Measurements from ENCODE around the gene PARD3.
A peak's percentile ranks its signal among the peaks of the same experiment; 100 is the strongest.
"Not testable (repeated sequence)": the region's sequence is repeated elsewhere in the genome, so short reads cannot be mapped to it uniquely, and the experiment has no call there.

Gene PARD3

DNA sequence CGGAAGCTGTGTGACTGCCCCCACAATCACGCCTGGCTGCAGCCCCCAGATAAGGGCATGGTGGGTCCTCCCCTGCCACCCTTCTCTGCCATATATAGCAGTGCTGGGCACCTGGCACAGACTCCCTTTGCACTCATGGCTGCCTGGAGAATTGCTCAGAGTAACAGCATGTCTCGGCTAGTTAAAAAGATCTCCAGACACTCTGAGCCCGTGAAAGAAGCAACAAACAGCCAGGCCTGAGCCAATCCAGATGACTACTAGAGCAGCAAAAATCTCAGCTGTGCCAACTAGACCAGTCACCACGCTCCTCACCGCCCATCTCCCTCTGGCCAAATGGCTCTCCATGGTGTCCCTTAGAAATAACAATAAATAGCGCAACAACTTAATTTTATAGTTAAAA lies 71.3 kb downstream of the PARD3 start:
- Histone ChIP-seq H3K4me1 (ENCODE audit: control insufficient read depth, insufficient read depth, low read length, poor library complexity, severe bottlenecking) (peaks cover 14% of the 10 kb centered on the region), H3K36me3 (ENCODE audit: control insufficient read depth, insufficient read depth, low read length) (peaks cover 4% of the 10 kb centered on the region), H3K27ac (ENCODE audit: low read depth, low read length, severe bottlenecking) (no peak overlapping the region), H3K9me3 (ENCODE audit: control insufficient read depth, low read length) (no peaks in the 10 kb centered on the region), H3K4me3 (ENCODE audit: extremely low read depth, insufficient read depth, low read length, poor library complexity, severe bottlenecking) (no peak overlapping the region)
- 75 to 88% methylated on average over 4 to 5 of the region's 7 CpGs for WGBS, 2 experiments (ENCODE audit: insufficient coverage in 2 of 2)

DNA sequence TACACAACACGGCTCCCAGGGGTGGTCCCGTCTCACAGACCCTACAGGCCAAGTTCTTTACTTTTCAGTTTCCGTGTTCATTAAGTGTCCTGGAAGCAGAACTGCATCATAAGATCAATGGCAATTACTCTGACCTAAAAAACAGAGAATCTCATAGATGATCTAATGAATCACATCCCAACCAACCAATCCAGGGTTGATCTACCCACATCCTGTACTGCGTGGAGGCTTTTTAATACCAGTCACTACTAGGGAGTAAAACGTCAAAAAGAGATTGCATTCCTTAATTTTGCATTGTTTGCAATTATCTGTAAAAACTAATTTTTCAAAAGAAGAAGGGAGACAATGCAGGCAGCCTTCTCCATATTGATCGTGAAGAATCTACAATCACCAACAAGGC lies 72.6 kb downstream of the PARD3 start:
- Histone ChIP-seq H3K27ac (ENCODE audit: low read depth, low read length, severe bottlenecking) (no peak overlapping the region), H3K36me3 (ENCODE audit: control insufficient read depth, insufficient read depth, low read length) (peaks cover 4% of the 10 kb centered on the region), H3K4me3 (ENCODE audit: extremely low read depth, insufficient read depth, low read length, poor library complexity, severe bottlenecking) (no peak overlapping the region), H3K4me1 (ENCODE audit: control insufficient read depth, insufficient read depth, low read length, poor library complexity, severe bottlenecking) (peaks cover 14% of the 10 kb centered on the region), H3K9me3 (ENCODE audit: control insufficient read depth, low read length) (no peaks in the 10 kb centered on the region)
- 94 to 97% methylated on average over 3 to 5 of the region's 6 CpGs for WGBS, 2 experiments (ENCODE audit: insufficient coverage in 2 of 2)

DNA sequence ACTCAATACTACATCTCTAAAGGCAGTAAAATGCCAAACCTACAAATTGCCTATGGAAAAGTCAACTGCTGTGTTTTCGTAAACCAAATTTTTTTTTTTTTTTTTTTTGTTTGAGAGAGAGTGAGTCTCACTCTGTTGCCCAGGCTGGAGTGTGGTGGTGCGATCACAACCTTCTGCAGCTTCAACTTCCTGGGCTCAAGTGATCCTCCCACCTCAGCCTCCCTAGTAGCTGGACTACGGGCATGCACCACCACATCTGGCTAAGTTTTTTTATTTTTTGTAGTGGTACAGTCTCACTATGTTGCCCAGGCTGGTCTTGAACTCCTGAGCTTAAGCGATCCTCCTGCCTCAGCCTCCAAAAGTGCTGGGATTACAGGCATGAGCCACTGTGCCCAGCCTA lies 74.0 kb downstream of the PARD3 start:
- WGBS, 2 experiments (ENCODE audit: insufficient coverage in 2 of 2): 83 to 100% methylated on average over 1 to 2 of the region's 4 CpGs

GRCh38 chr10:34740321-34740720 lies 74.8 kb downstream of the PARD3 start:
- 40 to 44% methylated on average over 3 to 4 of the region's 5 CpGs for WGBS, 2 experiments (ENCODE audit: insufficient coverage in 2 of 2)
- H3K4me1 ChIP-seq (ENCODE audit: control insufficient read depth, insufficient read depth, low read length, poor library complexity, severe bottlenecking): peaks cover 14% of the 10 kb centered on the region
- H3K27ac ChIP-seq (ENCODE audit: low read depth, low read length, severe bottlenecking): peak overlapping the region; percentile 70
- no peak overlapping the region for H3K4me3 ChIP-seq (ENCODE audit: extremely low read depth, insufficient read depth, low read length, poor library complexity, severe bottlenecking)
- no peaks in the 10 kb centered on the region for H3K9me3 ChIP-seq (ENCODE audit: control insufficient read depth, low read length)
- peaks cover 4% of the 10 kb centered on the region for H3K36me3 ChIP-seq (ENCODE audit: control insufficient read depth, insufficient read depth, low read length)

More for the DNA sequence above, 74.0 kb downstream of the PARD3 start:
- H3K36me3 ChIP-seq (ENCODE audit: control insufficient read depth, insufficient read depth, low read length); H3K9me3 ChIP-seq (ENCODE audit: control insufficient read depth, low read length); H3K27ac ChIP-seq (ENCODE audit: low read depth, low read length, severe bottlenecking); H3K4me3 ChIP-seq (ENCODE audit: extremely low read depth, insufficient read depth, low read length, poor library complexity, severe bottlenecking): not testable (repeated sequence)
- peaks cover 14% of the 10 kb centered on the region for H3K4me1 ChIP-seq (ENCODE audit: control insufficient read depth, insufficient read depth, low read length, poor library complexity, severe bottlenecking)

DNA sequence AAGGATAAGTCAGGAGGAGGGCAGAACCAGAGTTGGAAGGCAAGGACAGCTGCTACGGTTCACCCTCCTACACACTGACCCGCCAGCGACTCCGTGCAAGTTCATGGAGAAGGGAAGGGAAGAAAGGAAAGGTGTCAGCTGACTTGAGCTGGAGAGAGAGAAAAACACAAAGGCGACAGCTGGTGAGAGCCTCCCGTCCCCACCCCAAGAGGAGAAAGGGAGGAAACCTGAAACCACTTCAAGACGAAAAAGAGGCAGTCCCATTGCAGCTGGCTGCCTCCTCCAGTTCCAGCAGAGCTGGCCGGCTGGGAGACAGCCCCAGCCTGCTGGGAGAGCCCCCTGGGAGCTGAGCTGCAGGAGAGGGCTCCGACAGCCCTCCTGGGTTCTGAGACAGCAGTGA lies 75.2 kb downstream of the PARD3 start:
- peaks cover 4% of the 10 kb centered on the region for H3K36me3 ChIP-seq (ENCODE audit: control insufficient read depth, insufficient read depth, low read length)
- WGBS, 2 experiments (ENCODE audit: insufficient coverage in 2 of 2): 0% methylated on average over 1 to 5 of the region's 9 CpGs
- H3K27ac ChIP-seq (ENCODE audit: low read depth, low read length, severe bottlenecking): peak overlapping the region; percentile 70
- H3K9me3 ChIP-seq (ENCODE audit: control insufficient read depth, low read length): no peaks in the 10 kb centered on the region
- H3K4me3 ChIP-seq (ENCODE audit: extremely low read depth, insufficient read depth, low read length, poor library complexity, severe bottlenecking): no peak overlapping the region
- peaks cover 14% of the 10 kb centered on the region for H3K4me1 ChIP-seq (ENCODE audit: control insufficient read depth, insufficient read depth, low read length, poor library complexity, severe bottlenecking)

GRCh38 chr10:34737772-34738169 lies 77.3 kb downstream of the PARD3 start:
- Histone ChIP-seq H3K4me1 (ENCODE audit: control insufficient read depth, insufficient read depth, low read length, poor library complexity, severe bottlenecking) (peaks cover 19% of the 10 kb centered on the region), H3K4me3 (ENCODE audit: extremely low read depth, insufficient read depth, low read length, poor library complexity, severe bottlenecking) (no peak overlapping the region), H3K9me3 (ENCODE audit: control insufficient read depth, low read length) (no peaks in the 10 kb centered on the region), H3K27ac (ENCODE audit: low read depth, low read length, severe bottlenecking) (no peak overlapping the region), H3K36me3 (ENCODE audit: control insufficient read depth, insufficient read depth, low read length) (peaks cover 4% of the 10 kb centered on the region)
- 92 to 96% methylated on average over 6 to 7 of the region's 7 CpGs for WGBS, 2 experiments (ENCODE audit: insufficient coverage in 2 of 2)

- no peak overlapping the region for H3K4me3 ChIP-seq (ENCODE audit: extremely low read depth, insufficient read depth, low read length, poor library complexity, severe bottlenecking)
- H3K36me3 ChIP-seq (ENCODE audit: control insufficient read depth, insufficient read depth, low read length): peaks cover 3% of the 10 kb centered on the region
- WGBS, 2 experiments (ENCODE audit: insufficient coverage in 2 of 2): 65 to 84% methylated on average over 8 of the region's 12 CpGs
- H3K9me3 ChIP-seq (ENCODE audit: control insufficient read depth, low read length): no peaks in the 10 kb centered on the region
- no peak overlapping the region for H3K27ac ChIP-seq (ENCODE audit: low read depth, low read length, severe bottlenecking)
- H3K4me1 ChIP-seq (ENCODE audit: control insufficient read depth, insufficient read depth, low read length, poor library complexity, severe bottlenecking): peaks cover 18% of the 10 kb centered on the region
These were observed 77.9 kb downstream of the PARD3 start for GRCh38 chr10:34736976-34737771.

DNA sequence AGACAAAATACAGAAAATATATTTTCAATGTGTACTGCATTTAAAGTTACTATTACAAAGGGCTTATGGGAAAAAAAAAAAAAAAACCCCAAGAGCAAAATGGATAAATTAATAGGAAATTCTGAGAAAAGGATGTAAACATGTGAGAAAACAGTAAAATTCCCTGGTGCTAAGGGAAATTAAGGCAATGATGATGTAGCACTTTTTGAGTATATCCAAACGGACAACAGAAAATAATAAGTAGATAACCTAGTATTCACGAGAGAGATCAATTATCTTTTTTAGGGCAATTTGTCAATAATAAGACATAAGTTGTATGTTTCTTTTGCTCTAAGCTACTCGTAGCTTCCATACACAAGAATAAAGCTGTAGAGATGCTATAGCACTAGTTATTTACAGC lies 80.2 kb downstream of the PARD3 start:
- Histone ChIP-seq H3K9me3 (ENCODE audit: control insufficient read depth, low read length) (no peaks in the 10 kb centered on the region), H3K4me3 (ENCODE audit: extremely low read depth, insufficient read depth, low read length, poor library complexity, severe bottlenecking) (no peak overlapping the region), H3K36me3 (ENCODE audit: control insufficient read depth, insufficient read depth, low read length) (no peaks in the 10 kb centered on the region), H3K27ac (ENCODE audit: low read depth, low read length, severe bottlenecking) (no peak overlapping the region), H3K4me1 (ENCODE audit: control insufficient read depth, insufficient read depth, low read length, poor library complexity, severe bottlenecking) (peaks cover 10% of the 10 kb centered on the region)
- WGBS, 2 experiments (ENCODE audit: insufficient coverage in 2 of 2): 100% methylated on average over 2 of the region's 3 CpGs; no CpG with 5 or more reads in 1 of the 2 experiments

DNA sequence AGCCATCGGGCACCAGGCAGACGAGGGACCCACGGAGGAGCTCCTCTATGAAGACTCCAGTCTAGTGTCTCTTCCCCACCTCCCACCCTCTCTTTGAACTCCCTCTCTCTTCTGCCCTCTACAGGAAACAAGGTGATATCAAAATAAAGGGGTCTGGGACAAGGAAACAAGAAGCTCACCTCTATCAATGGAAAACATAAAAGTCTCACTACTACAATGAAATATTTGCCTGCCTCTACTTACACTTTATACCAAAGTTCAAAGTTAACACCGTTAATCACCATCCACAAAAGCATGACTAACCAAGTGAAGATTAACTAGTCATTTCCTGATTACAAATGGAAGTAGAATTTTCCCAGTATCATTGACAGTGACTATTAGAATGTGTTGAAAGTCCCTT lies 82.2 kb downstream of the PARD3 start:
- WGBS, 2 experiments (ENCODE audit: insufficient coverage in 2 of 2): no CpG with 5 or more reads among the region's 4 CpGs
- Histone ChIP-seq H3K4me3 (ENCODE audit: extremely low read depth, insufficient read depth, low read length, poor library complexity, severe bottlenecking) (no peak overlapping the region), H3K36me3 (ENCODE audit: control insufficient read depth, insufficient read depth, low read length) (no peaks in the 10 kb centered on the region), H3K4me1 (ENCODE audit: control insufficient read depth, insufficient read depth, low read length, poor library complexity, severe bottlenecking) (peaks cover 5% of the 10 kb centered on the region), H3K27ac (ENCODE audit: low read depth, low read length, severe bottlenecking) (no peak overlapping the region), H3K9me3 (ENCODE audit: control insufficient read depth, low read length) (no peaks in the 10 kb centered on the region)

DNA sequence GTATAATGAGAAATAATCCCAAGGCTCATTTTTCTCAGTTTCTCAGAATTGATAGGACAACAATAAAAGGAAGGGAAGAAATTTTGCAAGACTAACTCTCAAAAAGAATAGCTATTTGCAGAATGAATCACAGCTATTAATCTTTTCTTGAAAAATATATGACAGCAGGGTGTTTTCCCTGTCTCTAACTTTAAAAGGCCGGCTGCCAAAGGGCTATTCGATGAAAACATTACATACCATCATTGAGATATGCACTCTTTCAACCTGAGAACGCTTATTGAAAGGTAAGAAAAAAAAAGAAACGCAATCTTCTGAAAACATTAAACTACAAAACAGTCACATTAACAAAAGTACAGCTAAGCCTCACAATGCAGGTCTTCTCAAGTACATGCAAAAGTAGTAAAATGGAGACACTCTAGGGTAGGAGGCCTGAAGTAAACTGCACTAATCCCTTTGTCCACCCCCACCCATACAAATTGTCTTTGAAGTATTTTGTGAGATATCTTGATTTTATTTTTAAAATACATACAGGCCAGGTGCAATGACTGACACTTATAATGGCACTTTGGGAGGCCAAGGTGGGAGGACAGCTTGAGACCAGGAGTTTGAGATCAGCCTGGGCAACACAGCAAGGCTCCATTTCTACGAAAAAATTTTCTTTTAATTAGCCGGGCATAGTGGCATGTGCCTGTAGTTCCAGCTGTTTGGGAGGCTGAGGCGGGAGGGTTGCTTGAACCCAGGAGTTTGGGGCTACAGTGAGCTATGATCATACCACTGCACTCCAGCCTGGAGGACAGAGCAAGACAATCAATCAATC lies 83.0 kb downstream of the PARD3 start:
- Histone ChIP-seq H3K4me3 (ENCODE audit: extremely low read depth, insufficient read depth, low read length, poor library complexity, severe bottlenecking) (no peak overlapping the region), H3K9me3 (ENCODE audit: control insufficient read depth, low read length) (no peaks in the 10 kb centered on the region), H3K36me3 (ENCODE audit: control insufficient read depth, insufficient read depth, low read length) (no peaks in the 10 kb centered on the region), H3K4me1 (ENCODE audit: control insufficient read depth, insufficient read depth, low read length, poor library complexity, severe bottlenecking) (peaks cover 5% of the 10 kb centered on the region), H3K27ac (ENCODE audit: low read depth, low read length, severe bottlenecking) (no peak overlapping the region)
- WGBS, 2 experiments (ENCODE audit: insufficient coverage in 2 of 2): 95 to 100% methylated on average over 2 to 3 of the region's 7 CpGs

- WGBS, 2 experiments (ENCODE audit: insufficient coverage in 2 of 2): 100% methylated on average over 1 of the region's 2 CpGs
- Histone ChIP-seq H3K36me3 (ENCODE audit: control insufficient read depth, insufficient read depth, low read length) (no peaks in the 10 kb centered on the region), H3K9me3 (ENCODE audit: control insufficient read depth, low read length) (no peaks in the 10 kb centered on the region), H3K4me1 (ENCODE audit: control insufficient read depth, insufficient read depth, low read length, poor library complexity, severe bottlenecking) (peaks cover 5% of the 10 kb centered on the region), H3K4me3 (ENCODE audit: extremely low read depth, insufficient read depth, low read length, poor library complexity, severe bottlenecking) (no peak overlapping the region), H3K27ac (ENCODE audit: low read depth, low read length, severe bottlenecking) (no peak overlapping the region)
These were observed 83.9 kb downstream of the PARD3 start for GRCh38 chr10:34731213-34731612.
